ENCODE measurements around the gene DUS2. TPM values are rescaled to one million over a fixed set of nuclear protein-coding genes. Genes with fewer than 3 reads are reported as not detected.

Gene DUS2
- total and polyA plus RNA-seq, 2 of the 8 experiments (the other 6 are each of a cell fraction or from before 2014, with no cell fraction given): 17.2 to 27.0 TPM

- no peak for TF ChIP-seq EP300 (IDR thresholded peaks at IDR 0.05; ENCODE audit: borderline replicate concordance in 1 of 2, low read depth in 2 of 2, low read length in 2 of 2)
- no peak for TF ChIP-seq ASH2L (IDR thresholded peaks at IDR 0.05; ENCODE audit: low read length)
- no peak for TF ChIP-seq ZNF274 (IDR thresholded peaks at IDR 0.05; ENCODE audit: borderline replicate concordance, extremely low read depth, low read length)
- no peak for TF ChIP-seq MAX (IDR thresholded peaks at IDR 0.05)
- no peak for TF ChIP-seq TEAD4 (IDR thresholded peaks at IDR 0.05; ENCODE audit: low read depth, low read length)
- no peak for TF ChIP-seq HDAC6 (IDR thresholded peaks at IDR 0.05; ENCODE audit: low read depth, low read length)
Observed at GRCh38 chr16:68077866-68078700, 55.0 kb downstream of the DUS2 start (continued).

All from H1 (cell line).